ENCODE data around the gene ARHGAP1.

- TF ChIP-seq POLR2A (IDR thresholded peaks at IDR 0.05; ENCODE audit: low read length) (no peak), RARB (CRISPR knock-in tag; IDR thresholded peaks at IDR 0.05) (no peak), CBX8 (IDR thresholded peaks at IDR 0.05) (no peak), CEBPB (IDR thresholded peaks at IDR 0.05) (no peak), MAFK (IDR thresholded peaks at IDR 0.05; ENCODE audit: partially characterized antibody) (no peak), JUNB (IDR thresholded peaks at IDR 0.05) (no peak)
- TF ChIP-seq, protein P1, sequence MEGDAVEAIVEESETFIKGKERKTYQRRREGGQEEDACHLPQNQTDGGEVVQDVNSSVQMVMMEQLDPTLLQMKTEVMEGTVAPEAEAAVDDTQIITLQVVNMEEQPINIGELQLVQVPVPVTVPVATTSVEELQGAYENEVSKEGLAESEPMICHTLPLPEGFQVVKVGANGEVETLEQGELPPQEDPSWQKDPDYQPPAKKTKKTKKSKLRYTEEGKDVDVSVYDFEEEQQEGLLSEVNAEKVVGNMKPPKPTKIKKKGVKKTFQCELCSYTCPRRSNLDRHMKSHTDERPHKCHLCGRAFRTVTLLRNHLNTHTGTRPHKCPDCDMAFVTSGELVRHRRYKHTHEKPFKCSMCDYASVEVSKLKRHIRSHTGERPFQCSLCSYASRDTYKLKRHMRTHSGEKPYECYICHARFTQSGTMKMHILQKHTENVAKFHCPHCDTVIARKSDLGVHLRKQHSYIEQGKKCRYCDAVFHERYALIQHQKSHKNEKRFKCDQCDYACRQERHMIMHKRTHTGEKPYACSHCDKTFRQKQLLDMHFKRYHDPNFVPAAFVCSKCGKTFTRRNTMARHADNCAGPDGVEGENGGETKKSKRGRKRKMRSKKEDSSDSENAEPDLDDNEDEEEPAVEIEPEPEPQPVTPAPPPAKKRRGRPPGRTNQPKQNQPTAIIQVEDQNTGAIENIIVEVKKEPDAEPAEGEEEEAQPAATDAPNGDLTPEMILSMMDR (IDR thresholded peaks at IDR 0.05): no peak
Measured at GRCh38 chr11:46723359-46723680, 22.9 kb upstream of the ARHGAP1 start.
